ENCODE measurements around the gene TSPAN18. TPM values are rescaled to one million over a fixed set of nuclear protein-coding genes. Genes with fewer than 3 reads are reported as not detected.

The TSPAN18 gene
- total RNA-seq, 1 donor from 2014 or later = 31.7 TPM

DNA sequence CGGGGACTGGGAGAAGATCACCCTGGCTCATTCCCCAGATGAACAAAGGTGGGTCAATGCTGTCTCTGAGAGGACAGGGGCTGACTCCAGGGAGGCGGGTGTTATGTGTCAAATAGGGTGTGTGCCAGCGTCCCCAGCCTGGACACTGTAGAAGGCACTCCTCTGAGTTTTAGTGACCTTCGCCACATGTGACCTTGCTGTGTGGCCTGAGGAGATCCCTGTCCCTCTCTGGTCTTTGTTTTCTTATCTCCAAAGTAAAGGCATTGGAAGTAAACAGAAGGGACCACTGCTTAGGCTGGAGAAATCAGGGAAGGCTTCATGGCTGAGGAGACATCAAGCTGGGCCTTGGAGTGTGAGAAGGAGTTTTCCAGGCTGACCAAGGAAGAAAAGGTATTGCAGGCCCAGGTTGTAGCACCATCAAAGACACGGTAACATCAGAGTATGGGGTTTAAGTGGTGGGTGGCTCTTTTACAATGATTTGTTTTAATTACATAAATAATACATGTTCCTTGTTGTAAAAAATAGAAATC is 149.5 kb downstream of the TSPAN18 start:
- Histone ChIP-seq H3K79me2 (ENCODE audit: insufficient read depth, low read length) (no peaks in the 10 kb centered on the region), H2AFZ (ENCODE audit: low read depth, low read length) (no peak overlapping the region), H3K9ac (ENCODE audit: low read length) (no peak overlapping the region), H3K27ac (ENCODE audit: low read depth, low read length) (no peak overlapping the region), H3K9me3 (ENCODE audit: insufficient read depth, low read depth, low read length) (no peaks in the 10 kb centered on the region), H3K27me3 (ENCODE audit: insufficient read depth, low read length) (peaks cover 55% of the 10 kb centered on the region), H3K4me3 (ENCODE audit: insufficient read depth, low read depth, low read length) (no peak overlapping the region), H4K20me1 (ENCODE audit: insufficient read depth, low read length) (no peaks in the 10 kb centered on the region), H3K4me1 (ENCODE audit: insufficient read depth, low read length) (peaks cover 7% of the 10 kb centered on the region), H3K4me2 (ENCODE audit: low read length) (no peak overlapping the region), H3K36me3 (ENCODE audit: insufficient read depth, low read length) (no peaks in the 10 kb centered on the region)
- Mint-ChIP-seq H3K4me3 (ENCODE audit: unreplicated experiment) (no peak overlapping the region), H3K4me1 (ENCODE audit: low read depth, unreplicated experiment) (no peaks in the 10 kb centered on the region), H3K36me3 (ENCODE audit: low read depth, unreplicated experiment) (no peaks in the 10 kb centered on the region), H3K9me3 (ENCODE audit: unreplicated experiment) (no peaks in the 10 kb centered on the region), H3K27me3 (ENCODE audit: low read depth, unreplicated experiment) (peaks cover 26% of the 10 kb centered on the region), H3K27ac (ENCODE audit: unreplicated experiment) (no peak overlapping the region)
- no peak for DNase-seq (ENCODE audit: low read depth)
- no peak for FAIRE-seq
- no peak for TF ChIP-seq EZH2 (IDR thresholded peaks at IDR 0.05; ENCODE audit: insufficient read depth, low read length)
- TF ChIP-seq, protein P1, sequence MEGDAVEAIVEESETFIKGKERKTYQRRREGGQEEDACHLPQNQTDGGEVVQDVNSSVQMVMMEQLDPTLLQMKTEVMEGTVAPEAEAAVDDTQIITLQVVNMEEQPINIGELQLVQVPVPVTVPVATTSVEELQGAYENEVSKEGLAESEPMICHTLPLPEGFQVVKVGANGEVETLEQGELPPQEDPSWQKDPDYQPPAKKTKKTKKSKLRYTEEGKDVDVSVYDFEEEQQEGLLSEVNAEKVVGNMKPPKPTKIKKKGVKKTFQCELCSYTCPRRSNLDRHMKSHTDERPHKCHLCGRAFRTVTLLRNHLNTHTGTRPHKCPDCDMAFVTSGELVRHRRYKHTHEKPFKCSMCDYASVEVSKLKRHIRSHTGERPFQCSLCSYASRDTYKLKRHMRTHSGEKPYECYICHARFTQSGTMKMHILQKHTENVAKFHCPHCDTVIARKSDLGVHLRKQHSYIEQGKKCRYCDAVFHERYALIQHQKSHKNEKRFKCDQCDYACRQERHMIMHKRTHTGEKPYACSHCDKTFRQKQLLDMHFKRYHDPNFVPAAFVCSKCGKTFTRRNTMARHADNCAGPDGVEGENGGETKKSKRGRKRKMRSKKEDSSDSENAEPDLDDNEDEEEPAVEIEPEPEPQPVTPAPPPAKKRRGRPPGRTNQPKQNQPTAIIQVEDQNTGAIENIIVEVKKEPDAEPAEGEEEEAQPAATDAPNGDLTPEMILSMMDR (IDR thresholded peaks at IDR 0.05; ENCODE audit: insufficient read depth, low read depth, low read length) = no peak

DNA sequence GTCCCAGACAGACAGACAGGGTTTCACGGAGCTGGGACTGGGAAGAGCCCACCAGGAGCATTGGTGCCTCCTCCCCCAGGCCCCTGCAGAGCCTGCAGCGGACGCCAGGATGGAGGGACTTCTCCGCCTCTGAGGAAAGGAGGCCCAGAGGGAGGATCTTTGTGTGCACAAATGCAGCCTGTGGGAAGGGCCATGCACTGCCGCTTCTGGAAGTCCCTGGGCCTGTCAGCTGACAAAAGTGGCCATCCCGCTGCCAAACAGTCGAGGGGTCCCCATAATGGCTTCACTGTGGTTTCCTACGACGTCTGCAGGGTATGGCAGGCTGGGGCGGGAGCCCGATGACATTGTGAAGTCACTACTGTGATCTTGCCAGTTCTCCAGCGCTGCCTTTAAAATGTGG is 150.1 kb downstream of the TSPAN18 start:
- H3K4me1 ChIP-seq (ENCODE audit: insufficient read depth, low read length) = peaks cover 7% of the 10 kb centered on the region
- no peak overlapping the region for H3K4me3 Mint-ChIP-seq (ENCODE audit: unreplicated experiment)
- FAIRE-seq = no peak

More for the DNA sequence above, 150.1 kb downstream of the TSPAN18 start:
- no peak overlapping the region for H3K9ac ChIP-seq (ENCODE audit: low read length)
- Mint-ChIP-seq H3K27ac (ENCODE audit: unreplicated experiment) (no peak overlapping the region), H3K4me1 (ENCODE audit: low read depth, unreplicated experiment) (no peaks in the 10 kb centered on the region), H3K36me3 (ENCODE audit: low read depth, unreplicated experiment) (no peaks in the 10 kb centered on the region), H3K27me3 (ENCODE audit: low read depth, unreplicated experiment) (peaks cover 28% of the 10 kb centered on the region), H3K9me3 (ENCODE audit: unreplicated experiment) (no peaks in the 10 kb centered on the region)
- H3K27me3 ChIP-seq (ENCODE audit: insufficient read depth, low read length) = peaks cover 57% of the 10 kb centered on the region
- H3K36me3 ChIP-seq (ENCODE audit: insufficient read depth, low read length) = no peaks in the 10 kb centered on the region
- H3K4me3 ChIP-seq (ENCODE audit: insufficient read depth, low read depth, low read length) = no peak overlapping the region
- no peak for TF ChIP-seq EZH2 (IDR thresholded peaks at IDR 0.05; ENCODE audit: insufficient read depth, low read length)
- TF ChIP-seq, protein P1 (IDR thresholded peaks at IDR 0.05; ENCODE audit: insufficient read depth, low read depth, low read length) = no peak
- H3K9me3 ChIP-seq (ENCODE audit: insufficient read depth, low read depth, low read length) = no peaks in the 10 kb centered on the region
- no peaks in the 10 kb centered on the region for H3K79me2 ChIP-seq (ENCODE audit: insufficient read depth, low read length)
- no peak overlapping the region for H3K27ac ChIP-seq (ENCODE audit: low read depth, low read length)
- no peak for DNase-seq (ENCODE audit: low read depth)
- H2AFZ ChIP-seq (ENCODE audit: low read depth, low read length) = no peak overlapping the region
- H4K20me1 ChIP-seq (ENCODE audit: insufficient read depth, low read length) = no peaks in the 10 kb centered on the region
- H3K4me2 ChIP-seq (ENCODE audit: low read length) = no peak overlapping the region
